ENCODE results near the gene PRELID1.
"Not testable (repeated sequence)": the region's sequence is repeated elsewhere in the genome, so short reads cannot be mapped to it uniquely, and the experiment has no call there.

The PRELID1 gene

GRCh38 chr5:177336603-177337494 lies 33.2 kb downstream of the PRELID1 start:
- no peak for DNase-seq (ENCODE audit: low spot score)

- no peak for DNase-seq (ENCODE audit: low spot score)
Observed at GRCh38 chr5:177338251-177339106, 34.9 kb downstream of the PRELID1 start.

GRCh38 chr5:177339107-177339638 lies 35.6 kb downstream of the PRELID1 start:
- no peak for DNase-seq (ENCODE audit: low spot score)

- DNase-seq (ENCODE audit: low spot score) = not testable (repeated sequence)
Observed at GRCh38 chr5:177343000-177343399, 39.4 kb downstream of the PRELID1 start.

- DNase-seq (ENCODE audit: low spot score) = no peak
Observed at GRCh38 chr5:177343777-177344176, 40.2 kb downstream of the PRELID1 start.

- no peak for DNase-seq (ENCODE audit: low spot score)
Observed at GRCh38 chr5:177344891-177345290, 41.3 kb downstream of the PRELID1 start.

GRCh38 chr5:177346820-177347219 lies 43.2 kb downstream of the PRELID1 start:
- no peak for DNase-seq (ENCODE audit: low spot score)

GRCh38 chr5:177347699-177348098 lies 44.1 kb downstream of the PRELID1 start:
- no peak for DNase-seq (ENCODE audit: low spot score)

GRCh38 chr5:177349362-177349647 lies 45.7 kb downstream of the PRELID1 start:
- DNase-seq (ENCODE audit: low spot score) = no peak

- no peak for DNase-seq (ENCODE audit: low spot score)
Observed at GRCh38 chr5:177349762-177350161, 46.2 kb downstream of the PRELID1 start.

- DNase-seq (ENCODE audit: low spot score) = no peak
Observed at GRCh38 chr5:177350776-177351391, 47.3 kb downstream of the PRELID1 start.

- DNase-seq (ENCODE audit: low spot score) = peak; percentile 95
Observed at GRCh38 chr5:177351392-177352329, 48.1 kb downstream of the PRELID1 start, which contains the start of gene LMAN2. LMAN2 (minus strand) TSS chr5:177351668; CDS start chr5:177351647, 21 bp downstream.

- DNase-seq (ENCODE audit: low spot score) = no peak
Observed at GRCh38 chr5:177353093-177353492, 49.5 kb downstream of the PRELID1 start.

GRCh38 chr5:177354256-177354655 lies 50.7 kb downstream of the PRELID1 start:
- no peak for DNase-seq (ENCODE audit: low spot score)

- DNase-seq (ENCODE audit: low spot score) = no peak
Observed at GRCh38 chr5:177354711-177355110, 51.1 kb downstream of the PRELID1 start.

GRCh38 chr5:177355162-177355867 lies 51.7 kb downstream of the PRELID1 start:
- DNase-seq (ENCODE audit: low spot score) = no peak

- peak; percentile 44 for DNase-seq (ENCODE audit: low spot score)
Observed at GRCh38 chr5:177355868-177356168, 52.2 kb downstream of the PRELID1 start.
